WI38 (cell line): ENCODE measurements around the gene PAIP1.

ENCODE experiments used
- H3K4me3 ChIP-seq: 2 replicates; pipeline ENCODE4 v1.5.1; 2011; ENCODE audit warnings: low read depth, mild to moderate bottlenecking, control low read depth, low read length
- CTCF ChIP-seq: IDR thresholded peaks from 2 replicates; pipeline ENCODE4 v1.5.1; 2012; ENCODE audit warnings: low read depth, mild to moderate bottlenecking, control low read depth, low read length

PAIP1 gene

GRCh38 chr5:43592363-43592762, 35.5 kb upstream of the PAIP1 start:
- H3K4me3 ChIP-seq = no peak overlapping the region
- no peak for TF ChIP-seq CTCF

GRCh38 chr5:43590700-43591099, 33.8 kb upstream of the PAIP1 start:
- H3K4me3 ChIP-seq = no peak overlapping the region
- TF ChIP-seq CTCF = no peak

GRCh38 chr5:43589310-43589709, 32.4 kb upstream of the PAIP1 start:
- H3K4me3 ChIP-seq = no peak overlapping the region
- no peak for TF ChIP-seq CTCF

GRCh38 chr5:43588842-43589241, 32.0 kb upstream of the PAIP1 start:
- TF ChIP-seq CTCF = no peak

GRCh38 chr5:43584166-43584699, 27.4 kb upstream of the PAIP1 start:
- no peak for TF ChIP-seq CTCF
- H3K4me3 ChIP-seq = no peak overlapping the region

More at GRCh38 chr5:43588842-43589241, 32.0 kb upstream of the PAIP1 start:
- H3K4me3 ChIP-seq = no peak overlapping the region

GRCh38 chr5:43583724-43584123, 26.8 kb upstream of the PAIP1 start:
- H3K4me3 ChIP-seq = no peak overlapping the region
- no peak for TF ChIP-seq CTCF

GRCh38 chr5:43582082-43583005, 25.5 kb upstream of the PAIP1 start:
- TF ChIP-seq CTCF = no peak

More at GRCh38 chr5:43582082-43583005, 25.5 kb upstream of the PAIP1 start:
- no peak overlapping the region for H3K4me3 ChIP-seq
